ENCODE data around the gene DCDC2C.

The DCDC2C gene

DNA sequence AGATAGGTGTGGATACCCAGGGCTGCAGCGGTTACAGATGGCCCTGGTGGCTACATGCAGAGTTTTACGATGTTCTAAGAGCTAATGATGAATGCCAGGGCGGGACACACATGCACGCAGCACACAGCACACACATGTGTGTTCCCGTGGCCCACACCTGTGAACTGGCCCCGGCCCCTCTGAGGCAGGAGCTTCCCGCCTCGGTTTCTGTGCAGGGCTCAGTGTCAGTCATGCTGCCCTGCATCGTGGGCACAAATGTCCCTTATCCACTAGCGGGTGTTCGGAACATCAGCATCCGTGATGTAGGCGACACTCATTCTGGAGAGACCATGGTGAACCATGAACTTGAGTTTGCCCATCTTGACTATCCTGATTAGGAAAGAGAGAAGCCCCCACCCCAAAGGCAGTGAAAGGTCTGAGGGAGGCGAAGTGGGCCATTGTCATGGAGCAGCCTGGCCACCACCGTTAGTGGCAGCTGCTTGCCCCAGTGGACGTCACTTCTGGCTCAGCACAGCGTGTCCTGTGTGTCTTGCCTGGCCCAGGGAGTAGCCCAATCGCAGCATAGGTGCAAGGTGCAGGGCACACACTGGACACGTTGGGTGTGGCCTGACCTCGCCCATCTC is 43.8 kb downstream of the DCDC2C start:
- no peak for DNase-seq

DNA sequence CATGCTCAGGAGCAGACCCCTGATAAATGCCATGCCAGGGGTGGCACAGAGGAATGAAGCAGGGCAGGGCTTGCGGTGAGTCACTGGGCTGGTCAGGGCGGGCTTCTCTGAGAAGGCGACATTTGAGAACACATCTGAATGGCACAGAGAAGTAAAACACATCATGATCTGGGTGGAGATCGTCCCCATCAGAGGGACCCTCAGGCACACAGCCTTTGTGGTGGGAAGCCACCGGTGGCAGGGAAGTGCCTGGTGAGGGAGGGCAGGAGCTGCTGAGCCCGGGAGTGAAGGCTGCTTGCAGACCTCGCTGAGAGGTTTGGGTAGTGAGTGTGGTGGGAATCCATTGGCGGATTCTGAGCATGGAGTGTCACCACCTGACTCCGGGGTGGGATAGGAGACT is 44.5 kb downstream of the DCDC2C start:
- no peak for DNase-seq

DNA sequence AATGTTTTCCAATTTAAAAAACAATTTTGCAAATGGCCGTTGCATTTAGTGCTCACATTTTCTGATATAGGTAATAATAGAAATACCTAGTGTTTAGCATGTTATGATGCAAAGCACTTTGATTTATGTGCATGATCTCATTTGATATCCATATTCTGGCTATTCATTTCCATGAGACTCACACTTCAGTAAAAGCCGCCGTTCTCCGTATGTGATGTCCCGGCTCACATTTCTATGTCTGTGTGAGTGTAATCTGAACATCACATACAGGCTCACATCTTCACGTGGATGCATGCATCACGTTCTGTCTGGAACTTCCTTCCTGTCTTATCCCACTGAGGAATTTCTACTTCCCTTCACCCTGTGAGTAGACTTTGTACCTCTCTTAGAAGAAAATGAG is 45.8 kb downstream of the DCDC2C start:
- DNase-seq: no peak

GRCh38 chr2:3751251-3751650 is 47.9 kb downstream of the DCDC2C start:
- DNase-seq: no peak

DNA sequence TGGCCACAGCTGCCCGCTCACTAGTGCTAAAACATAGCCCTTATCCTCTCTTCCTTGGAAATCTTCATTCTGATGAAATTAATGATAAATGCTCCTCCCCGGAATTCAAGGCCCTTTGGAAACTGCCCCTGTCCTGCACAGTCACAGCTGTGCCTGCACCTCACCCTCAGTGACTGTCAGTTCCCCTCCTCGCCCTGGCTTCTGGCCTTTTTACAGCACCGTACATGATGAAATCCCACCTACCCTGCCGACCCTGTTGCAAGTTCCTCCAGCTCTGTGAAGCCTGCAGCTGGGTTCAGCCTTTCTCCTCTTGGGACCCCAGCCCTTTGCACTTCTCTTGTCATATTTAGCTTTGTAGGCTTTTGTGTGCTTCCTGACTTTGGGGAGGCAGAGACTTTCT is 48.4 kb downstream of the DCDC2C start:
- no peak for DNase-seq

- no peak for DNase-seq
Observed at GRCh38 chr2:3752376-3752775, 49.0 kb downstream of the DCDC2C start.

DNA sequence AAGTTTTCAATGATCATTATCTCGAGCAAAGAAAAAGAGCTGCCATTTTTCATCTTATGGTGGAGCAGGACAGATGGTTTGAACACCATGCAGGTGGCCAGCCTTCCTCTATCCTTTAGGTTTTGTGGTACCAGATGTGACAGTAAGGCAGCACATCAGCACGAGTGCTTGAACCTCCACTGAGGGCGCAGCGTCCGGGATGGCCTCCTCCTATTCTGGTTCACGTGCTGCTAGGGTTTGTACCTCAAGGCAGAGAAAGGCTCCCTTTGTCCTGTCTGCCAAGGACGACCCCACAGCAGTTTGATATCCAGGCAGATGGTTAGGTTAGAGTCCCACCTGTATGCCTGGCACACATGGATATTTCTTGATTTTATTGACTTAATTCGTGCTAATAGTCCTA is 50.2 kb downstream of the DCDC2C start:
- no peak for DNase-seq

DNA sequence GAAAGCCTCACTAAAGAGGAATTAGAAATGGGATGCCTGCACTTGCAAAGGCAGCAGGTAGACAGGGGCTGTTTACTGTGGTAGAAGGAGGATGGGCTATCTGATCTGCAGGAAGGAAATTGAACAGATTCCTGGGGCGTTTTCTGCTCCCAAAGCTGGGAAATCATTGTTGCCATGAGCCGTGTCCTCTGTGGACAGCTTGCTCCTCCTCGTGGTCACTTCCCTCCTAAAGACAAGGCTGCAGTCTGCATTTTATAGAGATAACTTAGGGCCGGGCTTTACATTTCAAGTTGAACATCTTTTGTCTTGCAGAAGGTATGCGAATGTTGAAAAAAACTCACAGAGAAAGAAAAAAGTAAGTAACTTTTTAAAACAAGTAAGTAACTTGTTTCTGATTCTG is 50.9 kb downstream of the DCDC2C start:
- DNase-seq: no peak

- no peak for DNase-seq
Observed at GRCh38 chr2:3754795-3755194, 51.4 kb downstream of the DCDC2C start.

DNA sequence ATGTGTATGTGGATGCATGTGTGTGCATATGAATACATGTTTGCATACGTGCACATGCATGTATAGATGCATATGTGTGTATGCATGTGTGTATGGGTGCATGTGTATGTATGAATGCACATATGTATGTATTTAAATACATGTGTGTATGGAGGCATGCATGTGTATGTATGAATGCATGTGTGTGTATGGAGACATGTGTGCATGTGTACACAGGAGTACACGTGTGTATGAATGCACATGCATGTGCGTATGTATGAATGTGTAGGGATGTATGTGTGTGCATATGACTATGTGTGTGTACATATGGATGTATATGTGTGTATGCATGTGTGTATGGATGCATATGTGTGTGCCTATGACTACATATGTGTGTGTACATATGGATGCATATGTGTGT is 51.9 kb downstream of the DCDC2C start:
- no peak for DNase-seq

DNA sequence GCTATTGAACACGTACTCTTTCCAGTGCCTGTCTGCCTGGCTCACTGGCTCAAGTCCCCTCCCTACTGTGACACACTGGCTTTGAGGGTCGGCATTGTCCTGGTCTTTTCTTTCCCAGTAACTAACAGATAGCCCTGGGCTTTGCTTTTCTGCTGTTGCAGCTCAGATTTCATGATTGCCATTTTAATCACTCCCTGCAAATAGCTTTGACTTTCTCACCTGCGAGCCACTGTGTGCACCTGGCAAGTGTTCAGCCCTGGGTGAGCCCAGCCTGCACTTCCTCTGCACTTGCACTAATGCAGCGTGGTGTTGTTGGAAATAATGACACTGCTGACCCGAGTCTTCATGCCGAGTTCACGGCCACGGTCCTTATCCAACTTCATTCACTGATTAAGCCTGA is 52.9 kb downstream of the DCDC2C start:
- DNase-seq: no peak

- DNase-seq: no peak
Observed at GRCh38 chr2:3758906-3759305, 55.5 kb downstream of the DCDC2C start.

- no peak for DNase-seq
Observed at GRCh38 chr2:3759331-3759730, 56.0 kb downstream of the DCDC2C start.

- DNase-seq: no peak
Observed at GRCh38 chr2:3759761-3760160, 56.4 kb downstream of the DCDC2C start.

DNA sequence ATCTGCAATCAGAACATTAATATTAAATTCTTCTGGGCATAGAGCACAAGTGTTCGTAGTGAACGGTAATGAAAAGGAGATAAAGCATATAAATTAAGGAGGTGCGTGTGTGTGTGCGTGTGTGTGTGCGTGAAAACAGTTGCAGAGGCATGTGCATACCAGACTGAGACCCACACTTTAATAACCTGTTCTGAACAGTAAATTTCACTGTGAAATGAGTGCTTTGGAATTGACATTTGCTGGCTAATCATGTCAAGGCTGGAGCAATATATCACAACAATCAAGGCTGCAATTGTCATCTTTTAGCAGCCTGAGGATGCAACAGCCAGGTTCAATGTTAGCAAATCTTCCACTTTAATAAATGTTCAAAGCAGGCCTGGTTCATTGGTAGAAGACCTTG is 57.9 kb downstream of the DCDC2C start:
- DNase-seq: no peak

DNA sequence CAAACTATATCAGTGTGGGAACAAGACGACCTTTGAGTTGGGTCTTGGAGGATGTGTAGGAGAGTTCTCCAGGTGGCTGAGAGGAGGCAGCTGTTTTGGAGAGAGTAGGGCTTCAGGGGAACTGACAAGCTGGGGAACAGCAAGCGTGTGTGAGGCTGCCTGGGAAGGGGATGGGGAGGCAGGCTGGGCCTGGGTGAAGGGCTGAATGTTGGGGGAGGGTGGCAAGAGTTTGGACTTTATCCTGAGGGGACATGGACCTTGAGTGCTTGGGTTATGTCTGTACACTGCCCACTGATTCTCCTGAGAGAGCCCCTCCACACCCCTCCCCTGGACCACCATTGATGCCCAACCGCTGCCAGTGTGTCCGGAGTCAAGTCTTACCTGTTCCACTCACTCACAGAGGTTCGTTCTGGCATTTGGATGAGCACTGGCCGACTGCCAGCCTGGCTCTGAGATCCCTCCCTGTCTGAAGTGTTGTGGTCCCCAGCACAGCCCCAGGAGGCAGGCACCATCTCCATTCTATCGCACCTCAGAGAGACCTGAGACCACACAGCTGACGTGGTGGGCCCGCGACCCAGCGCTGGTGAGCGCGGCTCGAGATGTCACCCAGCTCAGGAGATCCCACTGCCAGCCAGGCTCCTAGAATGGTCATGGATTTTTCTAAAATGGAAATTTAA is 59.5 kb downstream of the DCDC2C start:
- no peak for DNase-seq

- DNase-seq: no peak
Observed at GRCh38 chr2:3766824-3767223, 63.4 kb downstream of the DCDC2C start.

DNA sequence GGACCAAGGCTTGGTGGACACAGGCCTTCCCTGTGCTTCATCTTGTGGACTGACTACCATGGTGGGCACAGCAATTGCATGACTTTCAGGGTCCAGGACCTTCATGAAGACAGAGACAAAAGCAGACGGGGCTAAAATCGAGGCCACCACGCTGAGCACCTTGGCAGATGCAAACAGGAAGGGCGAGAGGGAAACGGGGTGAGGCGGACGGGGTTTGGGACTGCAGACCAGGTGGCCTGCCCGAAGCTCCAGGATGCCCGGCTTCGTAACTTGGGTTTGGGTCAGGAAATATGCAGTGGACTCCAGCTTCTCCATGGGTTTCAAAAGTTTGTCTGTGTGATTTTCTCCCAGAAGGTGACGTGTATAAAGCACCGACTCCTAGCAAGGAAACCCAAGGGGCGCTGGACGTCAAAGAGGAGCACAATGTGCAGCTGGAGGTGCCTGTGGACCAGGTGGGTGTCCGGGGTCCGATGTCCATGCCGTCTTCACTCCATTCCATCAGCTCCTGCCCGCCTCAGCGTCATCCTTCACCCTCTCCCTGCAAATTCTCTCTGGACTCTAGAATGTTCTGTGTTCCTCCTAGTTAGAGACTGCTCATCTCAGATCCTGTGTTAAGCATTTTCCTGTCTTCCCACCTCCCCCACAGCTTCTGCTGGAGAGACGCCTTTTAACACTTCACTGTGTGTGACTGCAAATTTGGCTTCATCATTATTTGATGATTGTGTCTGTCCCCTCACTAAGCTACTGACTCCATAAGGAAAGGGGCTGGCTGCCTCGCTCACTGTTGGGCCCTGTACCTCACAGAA is 65.8 kb downstream of the DCDC2C start:
- no peak for DNase-seq

GRCh38 chr2:3769766-3770165 is 66.4 kb downstream of the DCDC2C start:
- DNase-seq: no peak

- no peak for DNase-seq
Observed at GRCh38 chr2:3770724-3771415, 67.5 kb downstream of the DCDC2C start.

- DNase-seq: no peak
Observed at GRCh38 chr2:3771576-3771975, 68.2 kb downstream of the DCDC2C start.

- DNase-seq: no peak
Observed at GRCh38 chr2:3774336-3774735, 71.0 kb downstream of the DCDC2C start.

DNA sequence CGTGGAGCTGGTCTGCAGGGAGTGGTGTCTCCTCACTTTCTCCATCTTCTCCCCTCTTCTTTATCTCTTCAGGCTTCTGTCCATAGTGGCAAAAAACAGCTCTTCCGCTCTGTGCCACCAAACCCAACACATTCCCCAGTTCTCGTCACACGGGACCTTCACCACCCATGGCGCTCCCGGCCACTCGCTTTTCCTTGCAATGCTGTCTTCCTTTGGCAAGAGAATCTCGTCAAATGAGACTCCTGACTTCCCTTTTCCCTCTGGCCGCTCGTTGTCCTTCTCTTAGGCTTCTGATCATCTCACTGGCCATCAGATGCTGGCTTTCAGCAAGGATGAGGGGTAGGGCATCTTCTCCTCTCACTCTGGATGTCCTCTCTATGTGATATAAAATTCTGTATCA is 72.9 kb downstream of the DCDC2C start:
- no peak for DNase-seq

GRCh38 chr2:3777966-3778365 is 74.6 kb downstream of the DCDC2C start:
- no peak for DNase-seq
